ENCODE results near the gene SNTB2.
"Not testable (repeated sequence)": the region's sequence is repeated elsewhere in the genome, so short reads cannot be mapped to it uniquely, and the experiment has no call there.

Gene SNTB2

GRCh38 chr16:69186642-69187445 lies at the start of gene SNTB2:
Gene SNTB2 (plus strand): TSS chr16:69187164. CDS start chr16:69187167, 3 bp downstream.
- peak; percentile 27 for DNase-seq

- DNase-seq = no peak
Observed at GRCh38 chr16:69138608-69139007, 48.4 kb upstream of the SNTB2 start.

DNA sequence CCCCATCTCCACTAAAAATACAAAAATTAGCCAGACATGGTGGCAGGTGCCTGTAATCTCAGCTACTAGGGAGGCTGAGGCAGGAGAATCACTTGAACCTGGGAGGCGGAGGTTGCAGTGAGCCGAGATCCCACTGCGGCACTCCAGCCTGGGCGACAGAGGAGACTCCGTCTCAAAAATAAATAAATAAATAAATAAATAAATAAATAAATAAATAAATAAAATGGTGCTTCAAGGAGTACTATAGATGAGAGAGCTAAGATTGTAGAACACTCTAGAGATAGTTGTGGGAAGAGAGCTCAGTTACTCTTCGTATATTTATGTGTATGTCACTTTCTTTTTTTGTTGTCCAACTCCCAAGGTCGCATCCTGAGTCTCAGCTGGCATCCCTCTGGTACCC lies 47.5 kb upstream of the SNTB2 start:
- DNase-seq = not testable (repeated sequence)

- DNase-seq = no peak
Observed at GRCh38 chr16:69141014-69141413, 46.0 kb upstream of the SNTB2 start.

DNA sequence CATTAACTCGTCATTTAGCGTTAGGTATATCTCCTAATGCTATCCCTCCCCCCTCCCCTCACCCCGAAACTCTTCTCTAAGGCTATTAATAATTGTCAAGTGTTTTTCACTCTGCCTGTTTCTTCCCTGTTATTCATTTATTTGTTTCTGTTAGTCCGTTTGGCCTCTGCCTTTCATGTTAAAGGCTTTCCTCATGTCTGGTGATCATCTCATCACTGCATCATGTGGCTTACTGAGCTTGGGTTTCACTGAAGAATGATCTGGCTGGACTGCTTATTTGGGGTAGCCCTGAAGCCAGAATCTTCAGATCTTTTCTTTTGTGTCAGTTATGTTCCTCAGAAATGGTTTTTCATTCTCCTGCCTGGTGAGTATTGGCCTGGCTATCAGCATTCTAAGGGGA lies 45.0 kb upstream of the SNTB2 start:
- DNase-seq = no peak

- no peak for DNase-seq
Observed at GRCh38 chr16:69143116-69143515, 43.8 kb upstream of the SNTB2 start.

- DNase-seq = no peak
Observed at GRCh38 chr16:69145658-69146057, 41.3 kb upstream of the SNTB2 start.

DNA sequence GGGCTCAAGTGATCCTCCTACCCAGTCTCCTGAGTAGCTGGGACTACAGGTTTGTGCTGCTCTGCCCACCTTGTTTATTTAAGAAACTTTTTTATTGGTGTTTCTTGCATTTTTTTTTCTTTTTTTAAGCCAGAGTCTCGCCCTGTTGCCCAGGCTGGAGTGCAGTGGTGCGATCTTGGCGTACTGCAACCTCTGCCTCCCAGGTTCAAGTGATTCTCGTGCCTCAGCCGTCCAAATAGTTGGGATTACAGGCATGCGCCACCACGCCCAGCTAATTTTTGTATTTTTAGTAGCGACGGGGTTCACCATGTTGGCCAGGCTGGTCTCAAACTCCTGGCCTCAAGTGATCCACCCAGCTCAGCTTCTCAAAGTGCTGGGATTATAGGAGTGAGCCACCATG lies 37.3 kb upstream of the SNTB2 start:
- DNase-seq = not testable (repeated sequence)

- peak; percentile 5 for DNase-seq
Observed at GRCh38 chr16:69150146-69150865, 36.7 kb upstream of the SNTB2 start.

- DNase-seq = no peak
Observed at GRCh38 chr16:69157196-69157595, 29.8 kb upstream of the SNTB2 start.

GRCh38 chr16:69160192-69160591 lies 26.8 kb upstream of the SNTB2 start:
- DNase-seq = no peak

- no peak for DNase-seq
Observed at GRCh38 chr16:69165584-69165983, 21.4 kb upstream of the SNTB2 start.

DNA sequence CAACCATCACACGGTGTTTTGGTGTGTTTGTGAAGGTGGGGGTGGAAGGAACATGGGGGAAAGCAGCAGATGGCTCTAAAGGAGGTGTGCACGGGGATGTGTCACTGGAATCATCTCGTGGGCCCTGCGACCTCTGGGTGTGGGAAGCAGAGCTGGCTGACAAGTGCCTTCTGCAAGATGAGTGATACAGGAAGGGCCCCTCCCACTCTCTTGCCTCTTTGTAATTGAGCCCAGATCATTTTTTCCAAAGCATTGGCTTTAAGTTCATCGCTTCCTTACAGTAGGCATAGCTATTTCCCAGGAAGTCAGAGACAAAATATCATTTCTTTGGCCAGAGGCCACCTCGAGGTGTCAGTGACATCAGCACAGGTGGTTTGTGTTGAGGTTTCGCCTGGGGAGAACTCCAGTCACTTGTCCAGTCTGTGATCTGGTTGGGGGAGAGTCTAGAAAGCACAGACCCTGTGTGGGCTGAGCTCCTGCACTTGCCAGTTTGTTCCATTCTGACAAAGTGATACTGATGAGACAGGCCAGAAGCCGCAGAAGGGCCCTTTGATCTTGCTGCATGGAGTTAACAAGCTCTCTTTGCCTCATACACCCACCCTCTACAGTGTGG lies 20.6 kb upstream of the SNTB2 start:
- no peak for DNase-seq

- no peak for DNase-seq
Observed at GRCh38 chr16:69166946-69167930, 19.7 kb upstream of the SNTB2 start.

DNA sequence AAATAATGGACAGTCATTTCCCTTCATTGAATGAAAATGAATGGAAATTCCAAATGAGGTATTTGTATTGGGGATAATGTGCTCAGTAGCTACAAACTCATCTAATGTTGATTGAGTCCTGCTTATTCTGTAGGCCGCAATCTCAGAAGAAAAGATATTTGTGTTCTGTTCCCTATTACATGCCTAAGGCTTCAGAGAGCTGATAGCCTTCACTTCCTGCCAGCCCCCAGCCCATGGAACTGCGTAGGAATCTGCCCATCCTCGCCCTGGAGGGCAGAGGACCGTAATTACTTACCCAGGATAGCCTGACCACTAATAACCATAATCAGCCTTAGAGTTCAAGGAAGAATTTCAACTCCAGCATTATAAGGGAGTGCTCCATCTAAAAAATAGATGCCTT lies 17.9 kb upstream of the SNTB2 start:
- DNase-seq = no peak

DNA sequence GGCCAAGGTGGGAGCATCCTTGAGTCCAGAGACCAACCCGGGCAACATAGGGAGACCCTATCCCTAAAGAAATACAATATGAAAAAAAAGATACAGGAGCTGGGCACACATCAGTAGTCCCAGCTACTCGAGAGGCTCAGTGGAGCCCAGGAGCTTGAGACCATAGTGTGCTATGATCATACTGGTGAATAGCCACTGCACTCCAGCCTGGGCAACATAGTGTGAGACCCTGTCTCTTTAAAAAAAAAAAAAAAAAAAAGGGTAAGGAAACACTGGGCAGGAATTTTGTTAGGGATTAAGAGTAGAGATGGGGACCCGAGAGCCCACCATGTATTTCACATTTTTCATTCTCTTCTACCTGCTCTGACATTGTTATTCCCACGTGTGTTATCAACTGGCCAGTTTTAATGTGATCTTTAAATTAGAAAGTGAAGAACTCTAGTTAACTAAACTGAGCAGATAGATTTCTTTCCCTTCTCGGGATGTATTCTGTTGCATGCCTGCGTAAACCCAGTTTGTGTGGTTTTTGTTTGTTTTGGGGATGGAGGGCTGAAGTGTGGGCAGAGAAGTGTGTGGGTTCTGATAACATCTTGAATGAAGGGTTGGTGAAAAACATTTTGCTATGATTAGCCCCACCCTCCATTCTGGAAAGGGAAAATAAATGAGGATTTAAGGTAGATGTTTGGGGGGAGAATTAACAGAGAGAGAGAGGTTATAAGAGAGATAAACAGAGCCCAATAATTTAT lies 17.2 kb upstream of the SNTB2 start:
- DNase-seq = no peak

DNA sequence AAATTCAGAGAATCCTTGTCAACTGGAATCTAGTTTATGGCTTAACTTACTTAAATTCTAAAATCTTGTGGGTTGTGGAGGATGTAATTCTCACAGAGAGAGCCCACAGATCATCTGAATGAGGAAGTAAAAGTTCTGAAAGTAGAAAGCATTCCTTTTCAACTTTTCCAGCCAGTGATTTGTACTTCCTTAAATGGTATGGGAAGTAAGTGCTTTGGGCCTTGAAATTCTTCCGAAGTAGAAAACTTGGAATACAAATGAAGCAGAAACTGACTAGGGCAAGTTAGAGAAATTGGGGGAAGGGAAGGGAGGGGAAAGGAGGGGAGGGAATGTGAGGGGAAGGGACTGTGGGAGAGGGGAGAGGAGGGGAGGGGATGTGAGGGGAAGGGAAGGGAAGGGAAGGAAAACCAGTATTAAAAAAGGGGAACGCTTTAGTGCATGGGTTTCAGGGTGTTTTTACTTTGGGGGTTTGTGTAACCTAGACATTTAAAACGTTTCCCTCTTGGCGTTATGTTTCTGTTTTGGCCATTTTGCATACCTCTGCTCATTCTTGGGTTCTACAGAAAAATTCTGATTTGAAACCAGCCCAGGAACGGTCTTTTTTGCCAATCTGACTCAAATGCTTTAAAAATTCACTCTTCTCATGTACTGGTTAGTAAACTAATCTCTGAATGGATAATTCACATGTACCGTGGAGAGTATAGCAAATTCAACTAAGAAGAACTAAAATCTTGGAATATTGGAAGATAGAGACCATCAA lies 15.5 kb upstream of the SNTB2 start:
- no peak for DNase-seq

- no peak for DNase-seq
Observed at GRCh38 chr16:69176033-69176800, 10.7 kb upstream of the SNTB2 start.

GRCh38 chr16:69179328-69180010 lies 7.5 kb upstream of the SNTB2 start:
- DNase-seq = no peak

- no peak for DNase-seq
Observed at GRCh38 chr16:69180011-69180338, 7.0 kb upstream of the SNTB2 start.

All from GDM1 (cell line).